Endometrium (tissue), 2 donors: ENCODE measurements around the gene INSYN2B.

Experiments
- FAIRE-seq: peaks from 2 replicates; lab custom pipeline; 2012; peaks lifted over from hg19 to GRCh38; lab: Jason Lieb, UNC
- donor health status: control.
- donor health status: control.

Gene INSYN2B

DNA sequence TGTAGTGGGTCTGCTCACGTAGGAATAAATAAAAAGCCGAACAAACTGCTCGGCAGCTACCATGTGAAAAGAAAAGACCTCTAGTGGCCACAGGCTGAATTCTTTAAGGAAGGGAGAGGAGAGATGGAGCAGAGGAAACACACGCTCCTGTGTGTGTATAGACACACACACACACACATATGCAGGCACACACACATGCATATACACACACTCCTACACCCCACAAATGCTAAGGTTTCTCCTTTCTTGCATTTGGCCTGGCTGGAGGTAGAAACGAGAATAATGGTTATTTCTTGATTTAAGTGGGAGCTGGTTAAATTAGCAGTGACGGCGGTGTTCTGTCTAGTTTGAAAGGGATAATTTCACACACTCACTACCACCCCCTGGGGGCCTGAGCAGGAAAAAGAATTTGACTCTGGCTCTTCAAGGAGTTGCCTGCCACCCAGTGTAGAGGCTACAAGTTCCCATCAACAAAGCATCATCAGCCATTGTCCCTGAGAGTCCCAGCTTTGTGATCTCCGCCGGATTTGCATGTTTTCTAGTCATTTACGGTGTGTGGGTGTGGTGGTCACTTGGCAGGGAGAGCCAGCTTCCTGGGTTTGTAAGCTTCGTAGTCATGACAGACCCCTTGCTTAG lies at the start of gene INSYN2B:
TSS of gene INSYN2B (minus strand) at position 78 of the 636 bp plus-strand sequence. CDS start 96,597 bp downstream, outside the sequence.
- no peak for FAIRE-seq

DNA sequence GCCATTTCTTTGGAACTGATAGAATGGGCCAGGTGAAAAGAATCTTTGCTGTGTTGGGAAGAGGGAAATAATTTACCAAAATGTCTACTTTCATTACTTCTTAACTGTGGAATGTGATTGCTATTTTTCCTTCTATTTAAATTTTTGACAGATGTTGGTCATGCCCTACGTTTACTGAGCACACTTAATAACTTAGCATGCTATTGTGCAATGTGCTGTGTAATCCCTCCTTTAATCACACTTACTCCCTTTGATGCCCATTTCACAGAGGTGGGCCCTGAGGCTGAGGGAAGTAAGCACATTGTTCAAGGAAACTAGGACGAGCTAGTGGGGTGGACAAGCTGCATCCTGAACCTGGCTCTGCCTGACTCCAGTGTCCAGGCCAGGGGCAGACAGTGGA lies 47.8 kb upstream of the INSYN2B start:
- FAIRE-seq: no peak

DNA sequence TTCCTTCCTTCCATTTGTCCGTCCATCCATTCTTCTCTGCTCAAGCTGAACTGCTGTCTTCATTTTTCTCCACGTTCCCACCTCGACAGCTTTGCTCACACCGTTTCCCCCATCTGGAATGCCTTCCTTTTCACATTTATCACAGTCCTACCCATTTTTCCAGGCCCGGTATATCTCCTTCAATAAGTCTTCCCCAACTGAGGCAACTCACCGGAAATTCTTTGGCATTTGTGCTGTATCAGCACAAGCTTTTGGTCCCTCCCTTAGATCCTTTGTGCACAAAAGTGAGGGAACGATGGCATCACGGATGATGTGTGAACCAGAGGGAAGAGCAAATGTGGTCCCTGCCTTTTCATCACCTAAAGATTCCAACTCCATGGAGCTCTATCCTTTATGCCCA lies 45.6 kb upstream of the INSYN2B start:
- FAIRE-seq: no peak

DNA sequence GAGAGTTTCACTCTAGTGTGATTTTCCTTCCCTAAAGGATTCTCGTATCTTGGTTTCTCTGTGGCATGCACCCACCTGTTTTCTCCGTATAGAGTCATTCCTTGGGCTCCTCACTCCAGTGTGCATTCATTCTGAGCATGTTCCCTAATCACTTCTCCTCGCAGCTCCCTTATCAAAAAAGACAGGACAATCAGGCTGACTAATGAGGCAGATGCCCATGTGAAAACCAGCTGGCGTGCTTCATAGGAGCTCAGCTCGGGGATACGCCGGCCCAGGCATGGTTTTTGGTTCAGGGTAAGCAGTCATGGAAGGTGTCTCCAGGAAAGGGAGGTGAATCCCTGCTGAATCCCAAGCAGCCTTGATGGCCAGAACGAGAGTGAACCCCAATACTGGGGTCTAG lies 41.2 kb upstream of the INSYN2B start:
- no peak for FAIRE-seq

DNA sequence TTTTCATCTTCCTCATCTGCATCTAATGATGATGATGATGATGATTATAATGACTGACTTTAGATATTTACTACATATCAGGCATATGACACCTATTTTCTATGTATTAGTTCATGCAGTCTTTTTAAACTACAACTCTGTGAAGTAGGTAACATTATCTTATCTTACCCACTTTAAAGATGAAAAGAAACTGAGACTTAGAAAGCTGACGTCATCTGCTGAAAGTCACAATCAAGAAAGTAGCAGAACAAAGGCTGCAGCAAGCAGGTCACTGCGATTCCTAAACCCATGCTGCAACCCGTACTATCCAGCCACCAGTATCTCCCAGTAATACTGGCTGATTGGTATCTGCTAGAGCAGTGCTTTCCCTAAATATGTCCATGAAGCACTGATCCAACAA lies 40.1 kb upstream of the INSYN2B start:
- FAIRE-seq: no peak

DNA sequence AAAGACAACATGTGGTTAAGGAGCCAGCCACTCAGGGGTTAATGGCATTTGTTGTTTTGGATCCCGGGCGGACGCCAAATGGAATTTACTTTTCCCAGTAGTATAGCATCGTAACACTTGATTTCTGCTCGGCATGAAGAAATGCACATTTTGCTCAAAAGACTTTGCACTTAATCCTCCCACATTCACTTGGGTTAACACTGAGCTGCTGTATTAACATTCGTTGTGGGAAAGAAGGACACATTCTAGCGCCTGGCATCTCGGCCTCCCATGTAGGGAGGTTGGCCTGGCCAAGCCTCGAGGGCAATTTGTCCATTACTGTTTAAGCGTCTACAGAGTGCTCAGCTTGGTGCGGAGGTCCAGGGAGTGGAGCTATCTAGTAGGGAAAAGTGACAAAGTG lies 32.3 kb upstream of the INSYN2B start:
- FAIRE-seq: no peak

DNA sequence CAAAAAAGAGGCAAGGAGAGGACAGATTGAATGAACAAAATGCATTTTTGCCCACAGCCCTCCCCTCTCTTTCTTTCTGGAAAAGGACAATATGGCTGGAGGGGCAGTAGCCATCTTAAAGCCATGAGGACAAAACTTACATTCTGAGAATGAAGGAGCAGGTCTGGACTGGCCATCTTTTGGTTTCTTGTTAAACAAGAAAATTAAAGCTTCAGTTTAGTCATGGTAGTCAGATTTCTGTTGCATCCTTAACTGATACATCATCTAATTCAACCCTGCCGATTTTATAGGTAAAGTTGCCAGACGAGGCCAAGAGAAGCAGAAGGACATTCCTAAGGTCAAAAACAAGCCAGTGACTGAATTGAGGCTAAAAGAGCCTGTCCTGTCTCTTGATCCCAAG lies 31.5 kb upstream of the INSYN2B start:
- no peak for FAIRE-seq

DNA sequence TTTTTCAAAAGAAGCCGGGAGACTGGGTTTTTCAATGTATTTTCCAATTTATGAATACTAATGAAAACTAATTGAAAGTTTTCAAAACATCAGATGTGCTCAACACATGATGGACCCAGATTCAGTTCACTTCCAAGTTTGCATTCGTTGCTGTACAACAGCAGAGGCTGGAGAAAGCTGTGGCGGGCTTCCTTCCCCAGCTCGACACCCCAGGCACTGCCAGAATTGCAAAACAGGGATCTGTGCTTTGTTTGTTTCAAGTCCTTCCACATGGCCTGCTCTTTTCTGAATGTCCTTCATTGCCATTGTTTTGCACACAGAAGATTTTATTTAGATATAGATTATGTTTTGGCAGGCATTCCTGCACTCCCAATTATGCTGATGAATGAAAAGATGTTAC lies 30.3 kb upstream of the INSYN2B start:
- FAIRE-seq: no peak

DNA sequence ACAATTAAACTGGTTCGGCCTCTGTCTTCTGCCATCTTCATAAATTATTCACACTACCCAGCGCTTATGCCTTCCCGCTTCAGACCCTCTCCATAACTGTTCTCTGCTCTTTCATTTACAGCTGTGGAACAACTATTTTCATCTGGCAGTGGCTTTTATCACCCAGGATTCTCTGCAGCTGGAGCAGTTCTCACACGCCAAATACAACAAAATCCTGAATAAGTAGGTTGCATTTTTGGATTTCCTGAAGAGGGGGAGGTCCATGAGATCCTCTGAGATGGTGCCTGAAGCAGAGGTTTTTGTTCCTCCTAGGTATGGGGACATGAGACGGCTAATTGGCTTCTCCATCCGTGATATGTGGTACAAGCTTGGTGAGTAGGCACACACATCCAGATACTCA lies 28.1 kb upstream of the INSYN2B start:
- FAIRE-seq: no peak

DNA sequence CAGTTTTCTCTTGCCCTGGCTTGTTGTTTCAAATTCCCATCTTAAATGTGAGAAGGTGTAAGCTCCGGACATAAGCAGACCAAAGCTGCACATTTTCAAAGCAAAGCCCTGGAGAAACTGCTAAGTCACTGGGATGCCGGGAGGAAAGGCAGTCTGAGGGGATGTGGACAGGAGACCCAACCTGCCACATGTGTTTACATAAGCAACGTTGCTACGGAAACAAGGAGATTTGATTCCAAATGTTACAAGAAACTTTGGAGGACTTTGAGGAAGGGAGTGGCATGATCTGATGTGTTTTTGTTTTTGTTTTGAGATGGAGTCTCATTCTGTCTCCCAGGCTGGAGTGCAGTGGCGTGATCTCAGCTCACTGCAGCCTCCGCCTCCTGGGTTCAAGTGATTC lies 25.7 kb upstream of the INSYN2B start:
- FAIRE-seq: no peak

DNA sequence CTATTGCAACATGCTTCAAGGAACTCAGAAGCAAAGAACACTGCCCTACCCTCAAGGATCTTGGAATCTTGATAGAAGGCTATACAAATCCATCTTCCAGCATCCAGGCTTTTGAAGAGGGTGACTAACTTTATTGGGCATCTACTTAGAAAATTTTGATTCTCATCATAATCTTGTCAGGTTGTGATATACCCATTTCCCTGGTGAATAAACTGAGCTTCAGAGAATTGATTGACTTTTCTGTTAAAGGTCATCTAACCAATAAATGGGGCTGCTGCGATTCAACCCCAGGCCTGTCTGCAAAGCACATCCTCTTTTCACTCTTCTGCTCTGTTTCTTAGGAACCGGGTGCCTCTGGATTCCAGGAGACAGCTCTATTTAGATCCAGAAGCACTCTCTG lies 19.9 kb upstream of the INSYN2B start:
- no peak for FAIRE-seq

DNA sequence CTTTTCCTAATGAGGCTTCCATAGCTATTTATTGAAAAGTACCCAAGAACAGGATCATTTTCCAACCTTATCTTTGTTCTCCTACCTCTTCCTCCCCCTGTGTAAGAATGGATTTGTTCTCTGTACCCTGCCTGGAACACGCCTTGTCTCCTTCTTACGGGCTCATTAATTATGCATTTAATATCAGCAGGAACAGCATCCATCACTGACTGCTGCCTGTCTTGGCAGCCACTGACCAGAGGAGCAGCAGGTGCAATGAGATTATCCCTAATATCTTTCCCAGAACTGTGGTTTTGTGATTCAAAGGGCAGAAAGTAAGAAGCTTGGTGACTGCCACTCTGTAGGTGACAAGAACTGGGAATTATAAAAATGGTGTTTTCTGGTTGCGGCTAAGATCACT lies 19.3 kb upstream of the INSYN2B start:
- FAIRE-seq: no peak

DNA sequence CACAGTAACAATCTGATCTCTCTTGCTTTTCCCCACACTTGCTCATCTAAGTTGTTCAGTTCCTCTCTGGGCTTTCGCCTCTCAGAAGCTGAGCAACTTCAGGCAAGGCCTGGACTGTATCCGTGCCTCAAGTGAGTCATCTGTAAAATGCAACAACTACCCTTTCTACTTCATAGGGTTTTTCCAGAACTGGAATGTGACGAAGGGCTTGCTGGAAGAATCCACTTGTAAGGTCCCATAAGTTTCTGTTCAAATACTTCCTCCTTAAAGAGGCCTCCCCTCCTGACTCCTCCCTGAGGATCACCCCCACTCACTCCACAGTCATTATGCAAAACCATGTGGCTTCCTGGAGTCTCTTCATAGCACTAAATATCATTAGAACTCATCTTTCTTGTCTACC lies 17.5 kb upstream of the INSYN2B start:
- no peak for FAIRE-seq

DNA sequence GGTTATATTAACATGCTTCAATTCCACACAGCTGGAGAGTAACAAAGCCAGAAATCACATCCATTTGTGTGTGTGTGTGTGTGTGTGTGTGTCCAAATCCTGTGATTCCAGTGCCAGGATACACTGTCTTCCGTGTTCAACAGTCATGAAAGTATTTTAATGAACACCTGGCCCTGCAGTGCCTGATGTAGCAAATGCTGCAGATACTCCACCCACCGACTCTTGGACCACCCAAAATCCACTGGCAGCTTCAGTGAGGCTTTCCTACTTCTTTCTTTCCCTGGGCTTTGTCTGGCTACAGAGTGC lies 13.1 kb upstream of the INSYN2B start:
- no peak for FAIRE-seq

DNA sequence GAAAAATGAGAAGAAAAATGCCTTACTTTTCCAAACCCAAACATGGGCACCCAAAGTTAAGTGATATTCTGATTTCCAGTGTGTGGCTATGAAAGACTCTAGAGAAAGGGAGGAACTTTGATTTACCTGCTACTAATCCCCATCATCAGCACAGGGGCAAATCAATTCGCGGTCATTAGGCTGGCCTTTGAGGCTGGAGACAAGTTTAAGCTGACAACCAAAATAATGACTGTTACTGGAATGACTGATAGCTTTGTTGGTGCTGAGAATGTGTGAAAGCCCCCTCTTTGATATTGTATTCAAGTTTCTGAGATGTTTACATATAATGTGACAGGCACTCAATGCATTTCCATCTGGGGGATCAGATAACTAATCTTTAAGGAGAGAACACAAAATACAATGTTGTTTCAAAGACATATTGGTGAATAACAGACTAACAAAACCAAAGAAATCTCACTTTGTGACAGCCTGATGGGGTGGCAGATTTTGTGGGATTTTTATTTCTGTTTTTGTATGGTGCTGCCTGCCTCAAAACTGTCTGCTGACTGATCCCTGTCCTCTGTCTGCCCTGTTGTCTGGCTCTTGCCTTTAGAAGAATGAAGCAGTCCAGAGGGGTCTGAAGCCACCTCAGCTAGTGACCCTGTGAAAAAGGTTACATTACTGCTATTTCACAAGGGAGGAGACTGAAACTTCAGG lies 12.6 kb upstream of the INSYN2B start:
- FAIRE-seq: no peak

DNA sequence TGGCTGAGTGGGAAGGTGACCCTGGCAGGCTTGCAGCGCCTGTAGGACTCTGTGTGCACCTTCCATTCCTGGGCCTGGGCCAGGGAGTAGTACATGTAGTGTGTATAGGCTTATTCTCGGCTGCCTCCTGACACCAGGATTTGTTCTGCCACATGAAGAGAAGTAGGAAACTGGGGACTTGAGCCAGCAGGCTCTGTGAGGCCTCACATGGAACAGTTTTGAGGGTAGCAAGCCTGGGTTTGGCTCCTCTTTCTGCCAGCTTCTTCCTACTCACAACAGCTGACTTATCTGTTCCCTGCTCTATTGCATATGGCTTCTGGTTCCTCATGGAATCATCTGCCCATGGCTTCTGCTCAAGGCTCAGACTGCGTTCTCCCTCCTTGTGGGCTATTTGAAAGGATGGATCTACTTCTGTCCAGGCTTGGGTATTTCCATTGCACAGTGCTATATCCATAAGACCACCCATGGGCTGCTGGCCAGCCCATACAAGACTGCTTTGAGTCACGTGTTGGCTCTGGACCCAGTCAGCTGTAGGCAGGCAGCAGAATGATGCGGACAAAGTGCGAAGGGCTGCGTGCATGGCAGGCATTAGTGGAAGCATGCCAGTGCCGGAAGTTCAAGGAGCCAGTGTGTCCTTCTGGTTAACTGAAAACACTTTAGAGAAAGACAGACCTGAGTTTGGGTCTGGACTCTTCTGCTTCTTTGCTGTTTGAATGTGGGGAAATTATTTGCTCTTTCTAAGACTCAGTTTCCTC lies 11.0 kb upstream of the INSYN2B start:
- FAIRE-seq: no peak

DNA sequence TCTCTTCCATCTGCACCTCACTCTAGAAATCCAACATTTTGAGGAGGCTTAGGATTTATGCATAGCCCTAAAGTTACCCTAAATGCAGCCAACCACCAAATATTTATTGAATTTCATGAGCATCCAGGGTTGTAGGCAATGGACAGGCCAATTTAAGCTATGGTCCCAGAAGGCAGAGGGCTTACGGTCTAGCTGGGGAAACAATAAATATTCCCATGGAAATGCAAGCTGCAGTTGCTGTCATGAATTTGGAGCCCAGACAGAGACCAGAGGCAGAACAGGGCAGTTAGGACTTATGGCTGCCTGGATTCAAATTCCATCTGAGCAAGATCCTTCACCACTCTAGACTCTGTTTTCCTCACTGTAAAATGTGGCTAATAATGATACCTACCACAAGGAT lies 9.1 kb upstream of the INSYN2B start:
- FAIRE-seq: no peak

DNA sequence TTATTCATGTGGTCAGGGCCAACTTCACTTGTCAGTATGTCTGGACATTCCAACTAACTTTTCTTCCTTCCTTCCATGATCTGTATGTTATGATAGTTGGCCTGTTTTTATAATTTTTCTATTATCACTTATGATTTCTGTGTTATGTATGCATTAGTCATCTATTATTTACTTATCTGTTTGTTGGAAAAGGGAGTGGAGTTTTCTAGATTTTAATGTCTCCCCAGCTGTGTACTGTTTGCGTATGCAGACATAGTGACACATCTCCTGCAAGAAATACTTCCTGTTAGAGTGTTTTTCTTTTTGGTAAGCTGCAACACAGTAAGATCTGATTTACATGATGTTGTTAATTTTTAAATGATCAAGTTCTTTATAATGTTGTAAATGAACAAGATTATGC lies 8.7 kb upstream of the INSYN2B start:
- no peak for FAIRE-seq

DNA sequence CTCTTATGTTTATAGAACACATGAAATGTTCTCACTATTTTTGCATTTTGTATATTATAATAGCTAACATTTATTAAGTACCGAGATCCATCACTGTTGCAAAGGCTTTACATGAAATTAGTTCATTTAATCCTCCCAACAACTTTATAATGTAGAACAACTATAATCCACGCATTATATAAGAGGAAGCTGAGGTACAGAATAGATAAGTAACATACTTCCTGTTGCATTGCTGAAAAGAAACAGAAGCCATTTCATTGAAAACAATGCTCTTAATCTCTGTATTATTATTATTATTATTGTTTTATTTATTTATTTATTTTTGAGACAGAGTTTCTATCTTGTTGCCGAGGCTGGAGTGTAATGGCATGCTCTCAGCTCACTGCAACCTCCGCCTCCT lies 7.9 kb upstream of the INSYN2B start:
- no peak for FAIRE-seq

DNA sequence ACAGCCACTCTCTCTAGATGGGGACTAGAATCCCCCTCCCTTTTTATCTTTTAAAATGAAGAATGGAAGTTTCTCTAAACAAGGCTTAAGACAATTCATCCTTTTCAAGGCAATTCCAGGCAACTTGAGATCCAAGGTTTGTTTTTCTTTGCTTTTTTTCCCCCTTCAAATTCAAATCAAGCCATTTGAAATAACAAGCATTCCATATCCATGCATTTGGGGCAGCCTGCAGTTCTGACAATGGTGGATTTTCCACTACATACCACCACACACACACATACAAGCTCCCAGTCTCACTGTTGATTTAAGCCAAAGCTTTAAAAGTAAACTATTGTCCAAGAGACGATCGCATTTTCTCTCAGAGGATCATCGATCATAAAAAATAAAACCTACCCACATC lies 424 bp downstream of the INSYN2B start:
- no peak for FAIRE-seq

DNA sequence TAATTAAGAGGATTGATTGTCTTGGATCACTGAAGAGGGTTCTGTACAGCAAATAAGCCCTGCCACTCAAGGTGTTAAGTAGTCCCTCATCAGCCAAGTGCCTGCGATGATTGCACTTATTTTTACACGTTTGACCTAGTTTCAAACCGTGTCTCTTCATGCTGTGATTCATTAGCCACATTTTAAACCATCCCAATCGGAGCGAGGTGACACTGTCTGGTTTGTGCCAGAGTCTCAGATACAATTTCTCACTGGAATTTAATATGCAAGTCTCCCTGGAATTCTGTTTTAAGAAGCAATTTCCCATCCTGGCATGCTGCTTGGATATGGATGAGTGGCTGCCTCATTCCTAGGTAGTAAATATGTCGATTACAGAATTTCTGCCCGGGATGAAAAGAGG lies 1.6 kb downstream of the INSYN2B start:
- no peak for FAIRE-seq

DNA sequence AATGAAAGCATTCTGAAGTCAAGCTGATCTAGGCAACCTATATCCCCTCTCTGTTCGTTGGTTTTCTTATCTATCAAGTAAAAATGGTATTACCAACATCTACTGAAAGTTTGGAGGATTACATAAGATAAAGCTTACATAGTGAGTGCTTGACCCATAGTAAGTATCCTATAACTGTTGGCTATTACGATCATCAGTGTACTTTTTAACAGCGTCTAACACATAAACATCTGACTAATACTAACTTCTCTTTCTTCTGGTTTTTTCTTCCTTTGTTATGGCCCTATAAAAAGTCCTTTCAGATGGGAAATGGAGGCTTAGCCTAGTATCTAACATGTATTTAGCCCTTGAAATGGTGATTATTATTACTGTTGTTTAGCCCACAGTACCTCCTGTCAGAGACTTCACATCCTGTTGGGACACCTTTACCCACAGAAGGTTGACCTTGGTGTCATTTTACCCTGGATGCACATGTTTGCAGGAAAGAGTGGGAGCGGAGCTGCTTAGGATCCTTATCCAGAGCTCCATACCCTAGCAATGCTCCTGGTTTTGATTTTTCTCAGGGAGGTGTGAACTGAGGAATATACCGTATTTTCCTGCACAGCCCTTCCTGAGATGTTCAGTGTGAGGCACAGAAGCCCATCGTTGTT lies 6.0 kb downstream of the INSYN2B start:
- no peak for FAIRE-seq

DNA sequence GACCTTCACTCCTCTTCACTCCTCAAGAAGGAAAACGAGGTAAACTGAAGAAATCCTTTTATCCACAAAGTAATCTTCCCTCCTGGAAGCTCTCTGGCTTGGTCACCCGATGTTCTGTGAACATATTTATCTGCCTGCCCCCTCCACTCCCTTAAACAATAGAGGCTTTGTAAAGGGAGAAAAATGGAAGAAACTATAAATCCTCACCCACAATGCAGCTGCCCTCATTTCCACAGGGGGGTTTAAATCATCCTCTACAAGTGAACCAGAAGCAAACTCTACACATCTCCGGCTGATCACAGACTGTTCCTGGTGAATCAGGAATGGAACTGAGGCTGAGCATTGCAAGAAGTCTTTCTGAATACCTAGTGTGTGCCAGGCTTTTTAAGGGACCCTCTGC lies 7.2 kb downstream of the INSYN2B start:
- FAIRE-seq: no peak
